ENCODE measurements around the gene LRRC8E.

LRRC8E gene

GRCh38 chr19:7924651-7925170 lies 36.4 kb downstream of the LRRC8E start:
- no peaks in the 10 kb centered on the region for H3K27me3 ChIP-seq (ENCODE audit: control insufficient read depth in 1 of 2, insufficient read depth in 1 of 2, low read length in 2 of 2)
- H3K4me3 ChIP-seq (ENCODE audit: insufficient read depth in 1 of 2, low read depth in 1 of 2, low read length in 2 of 2): peak overlapping the region in 1 of 2 experiments; percentile 62
- H3K4me1 ChIP-seq (ENCODE audit: control insufficient read depth, insufficient read depth, low read depth, low read length): peaks cover 55% of the 10 kb centered on the region
- H2BK12ac ChIP-seq (ENCODE audit: low read length in 2 of 2): peak overlapping the region in 1 of 2 experiments; percentile 55
- H3K27ac ChIP-seq (ENCODE audit: low read length, poor library complexity, severe bottlenecking): no peak overlapping the region
- H3K14ac ChIP-seq (ENCODE audit: low read length in 2 of 2): no peak overlapping the region
- no peak overlapping the region for H2AK5ac ChIP-seq (ENCODE audit: low read length, severe bottlenecking)
- peak overlapping the region in 1 of 2 experiments; percentile 37 for H3K18ac ChIP-seq (ENCODE audit: low read depth in 1 of 2, low read length in 2 of 2)
- peaks cover 18 to 46% of the 10 kb centered on the region in 2 experiments for H3K36me3 ChIP-seq (ENCODE audit: control insufficient read depth in 1 of 2, insufficient read depth in 2 of 2, low read depth in 1 of 2, low read length in 2 of 2)
- H2BK120ac ChIP-seq (ENCODE audit: low read depth, low read length): no peak overlapping the region
- H2BK15ac ChIP-seq (ENCODE audit: low read depth, poor library complexity, severe bottlenecking): peak overlapping the region; percentile 71
- 83% methylated on average over 23 of the region's 34 CpGs for WGBS
- no peak overlapping the region for H3K9ac ChIP-seq (ENCODE audit: low read length)
- no peak overlapping the region for H3K4ac ChIP-seq (ENCODE audit: low read depth in 1 of 2, low read length in 2 of 2)
- no peak overlapping the region for H4K91ac ChIP-seq (ENCODE audit: low read length)
- DNase-seq: no peak
- H3K23ac ChIP-seq (ENCODE audit: low read length in 2 of 2): no peak overlapping the region
- no peak overlapping the region for H2BK5ac ChIP-seq (ENCODE audit: low read depth, low read length, poor library complexity, severe bottlenecking)
- no peak overlapping the region for H4K8ac ChIP-seq (ENCODE audit: low read length)
- no peak overlapping the region for H2AFZ ChIP-seq (ENCODE audit: low read depth, low read length)
- peak overlapping the region; percentile 87 for H3K4me2 ChIP-seq (ENCODE audit: low read length, poor library complexity, severe bottlenecking)
- peaks cover 11% of the 10 kb centered on the region for H3K79me1 ChIP-seq (replicated peaks; ENCODE audit: low read length, poor library complexity, severe bottlenecking)
- no peaks in the 10 kb centered on the region for H3K9me3 ChIP-seq (ENCODE audit: control insufficient read depth, low read length)

DNA sequence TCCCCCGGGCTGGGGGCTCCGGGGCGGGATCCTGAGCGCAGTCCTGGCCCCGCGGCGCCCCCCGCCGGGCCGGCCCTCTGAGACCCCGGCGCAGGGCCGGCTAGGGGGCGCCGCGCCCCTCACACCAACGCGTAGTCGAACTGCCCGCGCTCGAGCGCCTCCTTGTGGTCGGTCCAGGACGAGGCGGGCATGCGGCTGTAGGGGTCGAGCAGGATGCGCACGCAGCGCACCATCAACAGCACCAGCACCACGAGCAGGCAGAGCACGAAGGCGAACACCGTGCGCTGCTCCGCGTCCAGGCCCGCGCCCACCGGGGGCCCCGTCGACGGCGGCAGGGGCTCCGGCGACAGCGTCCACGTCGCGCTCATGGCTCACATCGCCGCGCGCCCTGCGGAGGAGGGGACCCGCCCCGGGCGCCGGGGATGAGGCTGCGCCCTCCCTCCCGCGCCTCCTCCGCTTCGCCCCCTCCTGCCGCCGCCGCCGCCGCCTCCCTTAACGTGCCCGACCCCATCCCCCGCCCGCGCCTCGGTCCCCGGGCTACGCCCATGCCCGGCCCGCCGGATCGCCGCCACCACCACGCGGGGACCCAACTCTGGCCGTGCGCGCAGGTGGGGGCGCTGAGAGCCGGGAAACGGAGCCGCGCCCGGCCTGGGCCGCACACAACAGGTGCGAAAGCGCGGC lies 37.0 kb downstream of the LRRC8E start:
- Histone ChIP-seq H2BK15ac (ENCODE audit: low read depth, poor library complexity, severe bottlenecking) (no peak overlapping the region), H3K9me3 (ENCODE audit: control insufficient read depth, low read length) (no peaks in the 10 kb centered on the region), H3K23ac (ENCODE audit: low read length in 2 of 2) (peak overlapping the region in 1 of 2 experiments; percentile 28), H3K4ac (ENCODE audit: low read depth in 1 of 2, low read length in 2 of 2) (peak overlapping the region in 1 of 2 experiments; percentile 34), H3K18ac (ENCODE audit: low read depth in 1 of 2, low read length in 2 of 2) (peak overlapping the region in 1 of 2 experiments; percentile 15), H4K91ac (ENCODE audit: low read length) (no peak overlapping the region), H3K27ac (ENCODE audit: low read length, poor library complexity, severe bottlenecking) (no peak overlapping the region), H3K9ac (ENCODE audit: low read length) (no peak overlapping the region), H2BK5ac (ENCODE audit: low read depth, low read length, poor library complexity, severe bottlenecking) (no peak overlapping the region), H3K27me3 (ENCODE audit: control insufficient read depth in 1 of 2, insufficient read depth in 1 of 2, low read length in 2 of 2) (no peaks in the 10 kb centered on the region), H3K4me1 (ENCODE audit: control insufficient read depth, insufficient read depth, low read depth, low read length) (peaks cover 53% of the 10 kb centered on the region), H2AFZ (ENCODE audit: low read depth, low read length) (no peak overlapping the region), H3K14ac (ENCODE audit: low read length in 2 of 2) (no peak overlapping the region), H2BK120ac (ENCODE audit: low read depth, low read length) (no peak overlapping the region), H2BK12ac (ENCODE audit: low read length in 2 of 2) (no peak overlapping the region), H2AK5ac (ENCODE audit: low read length, severe bottlenecking) (no peak overlapping the region), H3K36me3 (ENCODE audit: control insufficient read depth in 1 of 2, insufficient read depth in 2 of 2, low read depth in 1 of 2, low read length in 2 of 2) (peaks cover 18 to 50% of the 10 kb centered on the region in 2 experiments), H3K79me1 (replicated peaks; ENCODE audit: low read length, poor library complexity, severe bottlenecking) (peaks cover 11% of the 10 kb centered on the region), H3K4me2 (ENCODE audit: low read length, poor library complexity, severe bottlenecking) (peak overlapping the region; percentile 87), H4K8ac (ENCODE audit: low read length) (no peak overlapping the region), H3K4me3 (ENCODE audit: insufficient read depth in 1 of 2, low read depth in 1 of 2, low read length in 2 of 2) (peak overlapping the region; percentile 46 to 62)
- DNase-seq: peak; percentile 75
- WGBS: 3% methylated on average over 33 of the region's 98 CpGs

DNA sequence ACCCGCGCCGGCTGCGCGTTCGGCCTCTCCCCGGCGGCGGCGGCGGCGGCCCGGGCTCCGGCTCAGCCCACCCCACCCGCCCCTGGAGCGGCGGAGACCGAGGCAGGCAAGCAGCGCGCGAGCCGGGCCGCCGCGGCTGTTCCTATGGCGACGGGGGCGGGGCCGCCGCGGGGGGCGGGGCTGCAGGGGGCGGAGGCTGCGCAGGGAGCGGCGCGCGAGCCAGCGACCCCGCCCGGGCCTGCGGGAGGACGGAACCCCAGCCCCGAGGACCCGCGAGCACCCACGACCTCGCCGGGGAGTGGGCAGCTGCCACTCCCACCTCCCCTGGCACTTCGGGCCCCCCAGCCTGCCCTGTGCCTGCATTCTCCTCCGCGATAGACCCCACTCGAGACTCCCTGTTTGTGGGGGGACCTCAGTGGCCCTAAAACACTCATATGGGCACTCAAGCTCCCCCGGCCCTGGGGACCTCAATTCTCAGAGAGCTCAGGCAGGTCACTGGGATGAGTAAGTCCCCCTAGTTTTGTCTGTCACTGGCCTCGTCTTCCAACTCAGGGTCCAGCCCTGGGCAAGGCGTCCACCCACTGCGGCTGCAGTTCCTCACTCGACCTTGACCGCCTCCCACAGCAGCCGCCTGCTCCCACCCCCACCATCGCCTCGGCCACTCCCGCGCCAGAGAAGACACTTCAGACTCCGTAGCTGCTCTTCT lies 37.9 kb downstream of the LRRC8E start, which contains the start of gene CTXN1:
Gene CTXN1, minus strand, starts transcription at position 115 of the 706 bp plus-strand sequence. CDS start 597 bp downstream, outside the sequence.
- Histone ChIP-seq H2AK5ac (ENCODE audit: low read length, severe bottlenecking) (no peak within 1 kb of the TSS), H2BK5ac (ENCODE audit: low read depth, low read length, poor library complexity, severe bottlenecking) (no peak within 1 kb of the TSS), H3K27ac (ENCODE audit: low read length, poor library complexity, severe bottlenecking) (no peak within 1 kb of the TSS), H2BK12ac (ENCODE audit: low read length in 2 of 2) (peak within 1 kb of the TSS; percentile 20 to 60), H3K27me3 (ENCODE audit: control insufficient read depth in 1 of 2, insufficient read depth in 1 of 2, low read length in 2 of 2) (no peaks in the 10 kb centered on the region), H3K9ac (ENCODE audit: low read length) (peak within 1 kb of the TSS; percentile 79), H3K4me1 (ENCODE audit: control insufficient read depth, insufficient read depth, low read depth, low read length) (peaks cover 51% of the 10 kb centered on the region), H4K8ac (ENCODE audit: low read length) (peak within 1 kb of the TSS; percentile 88), H3K23ac (ENCODE audit: low read length in 2 of 2) (peak within 1 kb of the TSS in 1 of 2 experiments; percentile 47), H3K4me2 (ENCODE audit: low read length, poor library complexity, severe bottlenecking) (peak within 1 kb of the TSS; percentile 88), H2AFZ (ENCODE audit: low read depth, low read length) (peak within 1 kb of the TSS; percentile 92), H2BK120ac (ENCODE audit: low read depth, low read length) (peak within 1 kb of the TSS; percentile 86), H3K14ac (ENCODE audit: low read length in 2 of 2) (peak within 1 kb of the TSS in 1 of 2 experiments; percentile 72), H3K36me3 (ENCODE audit: control insufficient read depth in 1 of 2, insufficient read depth in 2 of 2, low read depth in 1 of 2, low read length in 2 of 2) (peaks cover 27 to 58% of the 10 kb centered on the region in 2 experiments), H3K4ac (ENCODE audit: low read depth in 1 of 2, low read length in 2 of 2) (peak within 1 kb of the TSS; percentile 15 to 90), H3K18ac (ENCODE audit: low read depth in 1 of 2, low read length in 2 of 2) (peak within 1 kb of the TSS; percentile 60 to 93), H3K9me3 (ENCODE audit: control insufficient read depth, low read length) (no peaks in the 10 kb centered on the region), H3K79me1 (replicated peaks; ENCODE audit: low read length, poor library complexity, severe bottlenecking) (peaks cover 11% of the 10 kb centered on the region), H3K4me3 (ENCODE audit: insufficient read depth in 1 of 2, low read depth in 1 of 2, low read length in 2 of 2) (peak within 1 kb of the TSS; percentile 62 to 77), H2BK15ac (ENCODE audit: low read depth, poor library complexity, severe bottlenecking) (peak within 1 kb of the TSS; percentile 30), H4K91ac (ENCODE audit: low read length) (peak within 1 kb of the TSS; percentile 70)
- 5% methylated on average over 38 of the region's 65 CpGs for WGBS
- DNase-seq: peak; percentile 75

Data from mesenchymal stem cell (in vitro differentiated cells and primary cell).